HuH-7 (cell line): ENCODE measurements around the gene ATP5MC3.
A peak's percentile ranks its signal among the peaks of the same experiment; 100 is the strongest.
"Not testable (repeated sequence)": the region's sequence is repeated elsewhere in the genome, so short reads cannot be mapped to it uniquely, and the experiment has no call there.

Source experiments
- DNase-seq: peaks from one replicate; pipeline ENCODE4 v3.0.0; 2011; ENCODE audit warnings: low spot score

The ATP5MC3 gene

GRCh38 chr2:175181104-175181876 is at the start of gene ATP5MC3:
ATP5MC3 (minus strand) TSS chr2:175181710; CDS start chr2:175181393, 317 bp downstream.
- peak; percentile 85 for DNase-seq

GRCh38 chr2:175228601-175229000 is 47.1 kb upstream of the ATP5MC3 start:
- not testable (repeated sequence) for DNase-seq

- no peak for DNase-seq
These were observed 46.7 kb upstream of the ATP5MC3 start for GRCh38 chr2:175228179-175228578.

GRCh38 chr2:175227393-175227792 is 45.9 kb upstream of the ATP5MC3 start:
- no peak for DNase-seq

- no peak for DNase-seq
These were observed 38.6 kb upstream of the ATP5MC3 start for GRCh38 chr2:175220075-175220474.

GRCh38 chr2:175218551-175218950 is 37.0 kb upstream of the ATP5MC3 start:
- no peak for DNase-seq

GRCh38 chr2:175207741-175208438 is 26.4 kb upstream of the ATP5MC3 start:
- no peak for DNase-seq

GRCh38 chr2:175206866-175207265 is 25.4 kb upstream of the ATP5MC3 start:
- no peak for DNase-seq

- DNase-seq, result no peak
These were observed 24.0 kb upstream of the ATP5MC3 start for GRCh38 chr2:175205523-175205922.

- DNase-seq, result peak; percentile 26
These were observed 22.3 kb upstream of the ATP5MC3 start for GRCh38 chr2:175203621-175204496.

GRCh38 chr2:175195012-175195411 is 13.5 kb upstream of the ATP5MC3 start:
- no peak for DNase-seq

GRCh38 chr2:175188761-175189160 is 7.3 kb upstream of the ATP5MC3 start:
- DNase-seq, result no peak

GRCh38 chr2:175187378-175187777 is 5.9 kb upstream of the ATP5MC3 start:
- peak; percentile 36 for DNase-seq

GRCh38 chr2:175183674-175184073 is 2.2 kb upstream of the ATP5MC3 start:
- no peak for DNase-seq

GRCh38 chr2:175181877-175182308 is 383 bp upstream of the ATP5MC3 start:
- no peak for DNase-seq

GRCh38 chr2:175180701-175181103 is 808 bp downstream of the ATP5MC3 start:
- DNase-seq, result peak; percentile 26

GRCh38 chr2:175176624-175177023 is 4.9 kb downstream of the ATP5MC3 start:
- DNase-seq, result no peak

GRCh38 chr2:175175896-175176295 is 5.6 kb downstream of the ATP5MC3 start:
- DNase-seq, result no peak

- no peak for DNase-seq
These were observed 6.2 kb downstream of the ATP5MC3 start for GRCh38 chr2:175175320-175175719.

GRCh38 chr2:175170659-175171304 is 10.7 kb downstream of the ATP5MC3 start:
- DNase-seq, result no peak

- no peak for DNase-seq
These were observed 12.3 kb downstream of the ATP5MC3 start for GRCh38 chr2:175169191-175169590.

- DNase-seq, result no peak
These were observed 13.0 kb downstream of the ATP5MC3 start for GRCh38 chr2:175168564-175168945.
